ENCODE data around the gene CD34.

GRCh38 chr1:207870306-207871031 is 40.5 kb downstream of the CD34 start:
- TF ChIP-seq CTCF (IDR thresholded peaks at IDR 0.05): no peak
- no peak for TF ChIP-seq POLR2A (IDR thresholded peaks at IDR 0.05)
